Activated naive CD8-positive, alpha-beta T cell treated with anti-CD3 and anti-CD28 coated beads, Interleukin-2, amount 50 U/mL, for 24 hours (primary cell): ENCODE measurements around the gene SEMA5A.

Experiments used
- ATAC-seq: fragments of 150-1000 bp; cut with Tn5 transposase; one replicate; pipeline ENCODE4 v1.10.0; 2021
- DNase-seq: peaks from one replicate; pipeline ENCODE4 v3.0.0; 2021
- H3K27ac Mint-ChIP-seq: one replicate; pipeline ENCODE4 v1.8.0; 2021; ENCODE audit warnings: mild to moderate bottlenecking, mixed read lengths
- H3K27me3 Mint-ChIP-seq: one replicate; pipeline ENCODE4 v1.8.0; 2021; ENCODE audit warnings: mixed read lengths
- H3K36me3 Mint-ChIP-seq: one replicate; pipeline ENCODE4 v1.8.0; 2021; ENCODE audit warnings: low read depth, mixed read lengths
- H3K4me1 Mint-ChIP-seq: one replicate; pipeline ENCODE4 v1.8.0; 2021; ENCODE audit warnings: mixed read lengths
- H3K4me3 Mint-ChIP-seq: one replicate; pipeline ENCODE4 v1.8.0; 2021; ENCODE audit warnings: mild to moderate bottlenecking, moderate library complexity, mixed read lengths
- H3K9me3 Mint-ChIP-seq: one replicate; pipeline ENCODE4 v1.8.0; 2021; ENCODE audit warnings: mixed read lengths

The SEMA5A gene

GRCh38 chr5:9538504-9538903, 7.4 kb downstream of the SEMA5A start:
- Mint-ChIP-seq H3K4me1 (no peaks in the 10 kb centered on the region), H3K27ac (no peak overlapping the region), H3K4me3 (no peak overlapping the region), H3K9me3 (no peaks in the 10 kb centered on the region), H3K36me3 (no peaks in the 10 kb centered on the region), H3K27me3 (peaks cover 7% of the 10 kb centered on the region)
- DNase-seq, result no peak
- no peak for ATAC-seq

DNA sequence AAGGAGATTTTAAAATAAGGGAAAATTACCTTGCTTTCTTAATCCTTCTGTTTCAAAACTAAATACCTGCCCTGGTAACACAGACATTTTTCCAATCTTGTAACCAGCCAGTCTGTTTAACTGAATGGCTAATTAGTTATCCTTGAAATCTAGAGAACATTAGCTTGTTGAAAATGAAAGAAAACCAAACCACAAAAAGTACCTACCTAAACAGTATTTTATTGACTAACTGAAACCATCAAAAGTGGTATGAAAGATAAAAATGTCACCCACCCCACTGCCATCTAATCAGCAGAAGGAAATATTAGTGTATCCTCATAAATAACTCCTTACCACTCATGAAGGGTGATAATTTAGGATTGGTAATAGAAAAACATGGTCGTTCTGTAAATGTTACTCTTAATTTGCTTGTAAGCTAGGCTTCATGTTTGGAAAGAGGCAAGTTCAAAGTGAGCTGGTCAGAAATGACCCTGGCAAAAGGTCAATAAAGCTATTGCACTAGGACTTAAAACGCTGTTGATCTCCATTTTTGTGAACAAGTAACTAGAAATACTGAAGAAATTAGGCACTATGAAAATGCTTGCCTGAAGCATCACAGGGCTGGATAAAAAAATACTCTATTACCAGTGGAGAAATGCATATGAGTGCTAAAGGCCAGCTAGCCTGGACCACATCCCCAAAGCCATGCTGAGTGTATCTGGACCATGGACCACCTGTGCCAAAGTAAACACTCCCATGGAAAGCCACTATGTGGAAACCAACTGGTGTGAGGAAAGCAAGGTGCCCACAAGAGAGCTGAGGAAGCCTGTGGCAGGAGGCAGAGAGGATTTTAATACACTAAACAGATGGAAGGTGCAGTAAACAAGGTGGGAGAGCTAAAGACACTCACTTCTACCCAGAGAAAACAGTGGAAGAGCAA, 8.4 kb downstream of the SEMA5A start:
- Mint-ChIP-seq H3K9me3 (no peaks in the 10 kb centered on the region), H3K4me3 (no peak overlapping the region), H3K27ac (no peak overlapping the region), H3K36me3 (no peaks in the 10 kb centered on the region), H3K27me3 (no peaks in the 10 kb centered on the region), H3K4me1 (no peaks in the 10 kb centered on the region)
- ATAC-seq (no peak), DNase-seq (no peak)

DNA sequence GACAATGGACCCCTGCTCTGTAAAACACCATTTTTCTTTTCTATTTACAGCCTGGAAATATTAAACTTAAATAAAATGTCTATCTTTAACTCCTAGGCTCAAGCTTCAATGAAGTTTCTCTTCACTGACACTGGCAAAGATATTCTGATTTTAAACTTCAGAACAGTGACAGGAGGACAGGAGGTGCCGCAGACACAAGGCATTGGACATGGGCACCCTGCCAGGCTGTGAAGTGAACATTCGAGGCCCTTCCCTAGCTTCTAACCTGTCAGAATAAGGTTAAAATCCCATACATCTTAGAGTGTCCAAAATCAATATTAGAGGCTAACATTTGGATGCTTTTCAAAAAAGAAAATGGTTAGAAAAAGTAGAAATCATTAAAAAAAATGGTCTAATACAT, 9.2 kb downstream of the SEMA5A start:
- no peak overlapping the region for H3K4me3 Mint-ChIP-seq
- no peak overlapping the region for H3K27ac Mint-ChIP-seq
- ATAC-seq (no peak), DNase-seq (no peak)
- no peaks in the 10 kb centered on the region for H3K36me3 Mint-ChIP-seq
- H3K4me1 Mint-ChIP-seq, result no peaks in the 10 kb centered on the region
- H3K9me3 Mint-ChIP-seq, result no peaks in the 10 kb centered on the region
- H3K27me3 Mint-ChIP-seq, result no peaks in the 10 kb centered on the region

GRCh38 chr5:9534881-9535517, 10.9 kb downstream of the SEMA5A start:
- Mint-ChIP-seq H3K4me1 (no peaks in the 10 kb centered on the region), H3K4me3 (no peak overlapping the region), H3K9me3 (no peaks in the 10 kb centered on the region), H3K27ac (no peak overlapping the region), H3K27me3 (no peaks in the 10 kb centered on the region), H3K36me3 (no peaks in the 10 kb centered on the region)
- ATAC-seq, result no peak
- DNase-seq, result no peak

DNA sequence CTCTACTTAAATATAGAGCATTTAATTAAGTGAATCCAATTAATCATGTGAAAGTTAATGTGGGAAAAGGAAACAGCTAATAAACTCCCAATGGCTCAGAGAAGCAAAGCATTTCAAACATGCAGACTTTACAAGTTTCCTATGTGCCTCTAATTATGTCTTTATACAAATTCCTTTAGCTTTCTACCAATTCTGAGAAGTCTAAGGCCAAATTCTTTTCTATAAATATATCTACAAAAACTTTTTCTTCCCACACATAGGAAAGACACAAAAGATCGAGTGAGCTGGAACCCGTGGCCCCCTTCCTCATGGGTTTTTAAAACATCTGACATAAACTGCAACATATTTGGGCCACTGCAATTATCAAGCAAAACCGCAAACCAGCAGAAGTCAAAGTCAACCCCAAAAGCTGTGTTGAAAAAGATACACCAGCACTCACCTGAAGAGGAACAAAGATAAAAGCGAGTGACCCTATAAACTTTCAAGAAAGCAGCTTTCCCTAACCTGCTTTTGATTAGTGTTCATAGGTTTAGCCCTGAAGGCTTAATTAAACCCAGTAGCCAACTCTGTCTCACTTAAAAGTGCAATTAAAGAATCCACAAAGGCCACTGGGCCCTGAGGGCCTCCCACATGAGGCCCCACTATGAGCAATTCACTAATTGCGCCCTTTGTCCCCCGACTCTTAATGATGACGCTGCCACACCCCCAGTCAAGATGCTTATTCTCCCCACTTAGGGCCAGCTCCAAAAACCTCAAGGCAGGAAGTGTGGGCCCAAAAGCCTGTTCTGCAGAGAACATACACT, 12.1 kb downstream of the SEMA5A start:
- ATAC-seq, result no peak
- Mint-ChIP-seq H3K4me3 (no peak overlapping the region), H3K27me3 (no peaks in the 10 kb centered on the region), H3K4me1 (no peaks in the 10 kb centered on the region), H3K27ac (no peak overlapping the region), H3K9me3 (no peaks in the 10 kb centered on the region), H3K36me3 (no peaks in the 10 kb centered on the region)
- no peak for DNase-seq

- H3K9me3 Mint-ChIP-seq, result no peaks in the 10 kb centered on the region
- no peaks in the 10 kb centered on the region for H3K36me3 Mint-ChIP-seq
- no peak for ATAC-seq
- H3K27ac Mint-ChIP-seq, result no peak overlapping the region
- no peak overlapping the region for H3K4me3 Mint-ChIP-seq
- H3K27me3 Mint-ChIP-seq, result no peaks in the 10 kb centered on the region
- DNase-seq, result no peak
- H3K4me1 Mint-ChIP-seq, result no peaks in the 10 kb centered on the region
These were observed 12.8 kb downstream of the SEMA5A start for GRCh38 chr5:9533096-9533495.

DNA sequence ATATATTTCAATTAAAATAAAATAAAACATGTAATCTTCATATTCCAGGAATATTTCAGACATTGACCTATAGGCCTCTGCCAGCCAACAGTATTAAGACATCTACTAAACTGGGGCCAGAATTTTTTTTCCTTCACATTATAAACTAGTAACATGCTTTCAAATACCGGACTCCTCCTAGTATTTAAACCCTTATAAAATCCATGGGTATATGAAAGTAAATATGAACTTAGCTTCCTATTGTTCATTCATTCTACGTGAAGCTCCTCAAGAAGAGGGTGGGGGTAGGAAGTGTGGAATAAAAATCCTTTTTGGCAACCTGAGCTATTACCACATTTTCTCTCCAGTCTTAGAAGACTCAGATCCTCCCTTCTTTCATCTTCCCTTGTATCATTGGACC, 16.4 kb downstream of the SEMA5A start:
- Mint-ChIP-seq H3K27me3 (no peaks in the 10 kb centered on the region), H3K4me3 (no peak overlapping the region), H3K4me1 (no peaks in the 10 kb centered on the region), H3K27ac (no peak overlapping the region), H3K9me3 (no peaks in the 10 kb centered on the region), H3K36me3 (no peaks in the 10 kb centered on the region)
- DNase-seq, result no peak
- no peak for ATAC-seq

DNA sequence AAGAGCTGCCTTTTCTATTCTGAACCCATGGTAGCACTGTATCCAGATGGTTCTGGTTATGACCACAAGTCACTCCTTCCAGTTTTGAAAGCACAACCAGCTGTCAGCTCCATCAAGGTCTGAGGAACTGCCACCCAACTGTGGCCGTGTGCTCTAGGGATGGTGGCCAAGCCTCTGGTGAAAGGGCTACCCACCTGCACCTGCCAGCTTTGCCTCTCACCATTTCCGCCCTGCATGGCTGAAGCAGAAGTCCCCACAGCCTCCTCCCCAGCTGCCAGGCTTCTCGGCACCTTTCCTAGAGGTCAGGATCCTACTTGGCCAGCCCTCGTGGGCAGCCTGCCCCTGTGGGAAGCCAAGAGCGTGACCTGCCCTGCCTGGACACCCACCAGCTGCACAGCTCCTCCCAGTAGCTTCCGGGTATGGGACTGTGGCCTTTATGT, 16.8 kb downstream of the SEMA5A start:
- DNase-seq (no peak), ATAC-seq (no peak)
- Mint-ChIP-seq H3K9me3 (peaks cover 1% of the 10 kb centered on the region), H3K27ac (no peak overlapping the region), H3K36me3 (no peaks in the 10 kb centered on the region), H3K4me3 (no peak overlapping the region), H3K4me1 (no peaks in the 10 kb centered on the region), H3K27me3 (no peaks in the 10 kb centered on the region)

DNA sequence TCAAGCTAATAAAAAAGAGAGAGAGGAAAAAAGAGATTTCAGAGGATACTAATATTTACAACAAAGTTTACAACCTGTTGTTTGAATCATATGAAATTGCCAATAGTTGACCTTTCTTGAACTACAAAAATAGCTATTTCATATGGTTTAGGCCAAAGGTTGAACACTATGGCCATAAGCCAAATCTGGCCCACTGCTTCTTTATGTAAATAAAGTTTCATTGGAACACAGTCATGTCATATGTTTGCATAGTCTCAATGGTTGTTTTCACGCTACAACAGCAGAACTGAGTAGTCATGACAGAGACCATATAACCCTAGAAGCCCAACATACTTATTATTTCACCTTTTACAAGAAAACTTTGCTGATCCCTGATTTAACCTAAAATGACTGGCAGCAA, 20.9 kb downstream of the SEMA5A start:
- Mint-ChIP-seq H3K4me3 (no peak overlapping the region), H3K4me1 (no peaks in the 10 kb centered on the region), H3K9me3 (peaks cover 7% of the 10 kb centered on the region), H3K27me3 (no peaks in the 10 kb centered on the region), H3K36me3 (peaks cover 2% of the 10 kb centered on the region), H3K27ac (no peak overlapping the region)
- ATAC-seq (no peak), DNase-seq (no peak)

- Mint-ChIP-seq H3K27me3 (no peaks in the 10 kb centered on the region), H3K27ac (no peak overlapping the region), H3K9me3 (peaks cover 7% of the 10 kb centered on the region), H3K36me3 (peaks cover 2% of the 10 kb centered on the region), H3K4me3 (no peak overlapping the region), H3K4me1 (no peaks in the 10 kb centered on the region)
- DNase-seq, result no peak
- no peak for ATAC-seq
These were observed 22.6 kb downstream of the SEMA5A start for GRCh38 chr5:9523090-9523823.

DNA sequence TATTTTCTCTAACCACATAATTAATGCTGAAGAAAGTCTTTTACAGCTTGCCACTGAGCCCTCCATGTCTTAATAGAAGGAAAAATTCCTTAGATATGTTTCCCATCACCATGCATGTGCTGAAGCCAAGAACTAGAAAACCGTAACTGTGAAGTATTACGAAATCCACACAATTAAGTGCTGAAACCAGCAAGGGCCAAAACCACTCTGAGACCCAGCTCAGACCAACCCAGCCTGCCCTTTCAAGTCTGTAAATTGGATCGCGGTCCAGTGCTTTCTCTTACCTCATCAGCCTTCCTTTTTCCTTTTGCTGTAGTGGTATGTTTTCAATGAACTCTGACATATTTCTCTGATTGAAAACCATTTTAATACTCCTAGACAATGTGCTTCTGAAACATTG, 26.3 kb downstream of the SEMA5A start:
- Mint-ChIP-seq H3K9me3 (peaks cover 7% of the 10 kb centered on the region), H3K27ac (no peak overlapping the region), H3K4me1 (no peaks in the 10 kb centered on the region), H3K27me3 (no peaks in the 10 kb centered on the region), H3K36me3 (peaks cover 2% of the 10 kb centered on the region), H3K4me3 (no peak overlapping the region)
- no peak for DNase-seq
- ATAC-seq, result no peak

GRCh38 chr5:9516591-9516990, 29.3 kb downstream of the SEMA5A start:
- Mint-ChIP-seq H3K27ac (no peak overlapping the region), H3K27me3 (no peaks in the 10 kb centered on the region), H3K4me3 (no peak overlapping the region), H3K4me1 (no peaks in the 10 kb centered on the region), H3K36me3 (no peaks in the 10 kb centered on the region), H3K9me3 (no peaks in the 10 kb centered on the region)
- DNase-seq (no peak), ATAC-seq (no peak)

- Mint-ChIP-seq H3K9me3 (no peaks in the 10 kb centered on the region), H3K36me3 (no peaks in the 10 kb centered on the region), H3K27ac (no peak overlapping the region), H3K4me1 (no peaks in the 10 kb centered on the region), H3K4me3 (no peak overlapping the region), H3K27me3 (no peaks in the 10 kb centered on the region)
- ATAC-seq, result no peak
- DNase-seq, result no peak
These were observed 30.4 kb downstream of the SEMA5A start for GRCh38 chr5:9515436-9515835.

DNA sequence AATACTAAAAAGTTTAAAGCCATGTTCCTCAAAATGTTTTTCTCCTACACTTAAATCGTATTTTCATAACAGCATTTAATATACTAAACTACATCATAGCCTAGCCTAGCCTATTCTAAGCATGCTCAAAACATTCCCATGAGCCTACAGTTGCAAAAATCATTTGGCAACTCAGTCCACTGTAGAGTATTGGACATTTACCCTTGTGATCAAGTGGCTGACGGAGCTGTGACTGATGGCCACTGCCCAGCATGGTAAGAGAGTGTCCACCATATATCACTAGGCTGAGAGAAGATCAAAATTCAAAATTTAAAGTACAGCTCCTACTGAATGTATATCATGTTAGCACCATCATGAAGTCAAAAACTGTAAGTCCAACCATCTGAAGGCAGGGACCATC, 30.9 kb downstream of the SEMA5A start:
- DNase-seq (no peak), ATAC-seq (no peak)
- Mint-ChIP-seq H3K4me3 (no peak overlapping the region), H3K36me3 (no peaks in the 10 kb centered on the region), H3K27ac (no peak overlapping the region), H3K27me3 (no peaks in the 10 kb centered on the region), H3K9me3 (no peaks in the 10 kb centered on the region), H3K4me1 (no peaks in the 10 kb centered on the region)
